OCI-LY1 (cell line): ENCODE results near the gene KCTD1.

Experiments
- EZH2 ChIP-seq: fragments of 200-600 bp; sonication (generic), shearing (Covaris generic); IDR thresholded peaks from 2 replicates; pipeline ENCODE4 v1.8.0; 2017; ENCODE audit warnings: borderline replicate concordance, mixed run types, mild to moderate bottlenecking, antibody characterized with exemption, low read length, moderate library complexity, mixed read lengths
- TF ChIP-seq, protein P1 (sequence below): fragments of 200-600 bp; sonication (generic), shearing (Covaris generic); IDR thresholded peaks from 2 replicates; pipeline ENCODE4 v1.5.1; 2017; ENCODE audit warnings: mild to moderate bottlenecking, antibody characterized with exemption, low read length, moderate library complexity, mixed read lengths

DNA sequence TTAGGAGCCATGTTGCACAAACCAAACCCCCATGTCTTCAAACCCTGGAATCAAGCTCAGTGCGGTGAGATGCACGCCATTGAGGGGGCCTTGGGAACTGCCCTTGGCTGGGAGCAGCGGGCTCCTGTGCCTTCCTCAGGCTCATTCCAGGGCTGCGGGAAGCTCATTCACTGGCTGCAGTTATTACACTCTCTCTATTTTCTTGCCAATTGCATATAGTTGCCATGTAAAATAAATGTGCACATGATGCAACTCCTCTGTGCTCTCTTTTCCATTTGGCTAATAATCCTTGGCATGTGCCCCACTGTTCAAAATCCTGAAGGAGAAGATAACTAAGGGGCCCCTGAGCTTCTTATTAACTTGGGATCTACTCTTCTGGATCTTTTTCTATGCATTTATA is 74.7 kb downstream of the KCTD1 start:
- TF ChIP-seq, protein P1, sequence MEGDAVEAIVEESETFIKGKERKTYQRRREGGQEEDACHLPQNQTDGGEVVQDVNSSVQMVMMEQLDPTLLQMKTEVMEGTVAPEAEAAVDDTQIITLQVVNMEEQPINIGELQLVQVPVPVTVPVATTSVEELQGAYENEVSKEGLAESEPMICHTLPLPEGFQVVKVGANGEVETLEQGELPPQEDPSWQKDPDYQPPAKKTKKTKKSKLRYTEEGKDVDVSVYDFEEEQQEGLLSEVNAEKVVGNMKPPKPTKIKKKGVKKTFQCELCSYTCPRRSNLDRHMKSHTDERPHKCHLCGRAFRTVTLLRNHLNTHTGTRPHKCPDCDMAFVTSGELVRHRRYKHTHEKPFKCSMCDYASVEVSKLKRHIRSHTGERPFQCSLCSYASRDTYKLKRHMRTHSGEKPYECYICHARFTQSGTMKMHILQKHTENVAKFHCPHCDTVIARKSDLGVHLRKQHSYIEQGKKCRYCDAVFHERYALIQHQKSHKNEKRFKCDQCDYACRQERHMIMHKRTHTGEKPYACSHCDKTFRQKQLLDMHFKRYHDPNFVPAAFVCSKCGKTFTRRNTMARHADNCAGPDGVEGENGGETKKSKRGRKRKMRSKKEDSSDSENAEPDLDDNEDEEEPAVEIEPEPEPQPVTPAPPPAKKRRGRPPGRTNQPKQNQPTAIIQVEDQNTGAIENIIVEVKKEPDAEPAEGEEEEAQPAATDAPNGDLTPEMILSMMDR: no peak
- no peak for TF ChIP-seq EZH2
